Mammary epithelial cell (primary cell): ENCODE results near the gene RHOF.

Experiments used
- CTCF ChIP-seq, 2 donors: IDR thresholded peaks in 1 of 2; conservative IDR thresholded peaks in 1 of 2; 2 replicates each; pipeline ENCODE4 v1.5.1; 2011 to 2012; ENCODE audit warnings: inconsistent platforms in 2 of 2, low read length in 2 of 2, mild to moderate bottlenecking in 2 of 2, control low read depth in 1 of 2, low read depth in 1 of 2; ENCODE audit not compliant: insufficient read depth in 1 of 2; ENCODE audit errors: extremely low read depth in 1 of 2
- EZH2 ChIP-seq: IDR thresholded peaks from 2 replicates; pipeline ENCODE4 v1.6.1; 2012; ENCODE audit warnings: low read length, inconsistent platforms, borderline replicate concordance

DNA sequence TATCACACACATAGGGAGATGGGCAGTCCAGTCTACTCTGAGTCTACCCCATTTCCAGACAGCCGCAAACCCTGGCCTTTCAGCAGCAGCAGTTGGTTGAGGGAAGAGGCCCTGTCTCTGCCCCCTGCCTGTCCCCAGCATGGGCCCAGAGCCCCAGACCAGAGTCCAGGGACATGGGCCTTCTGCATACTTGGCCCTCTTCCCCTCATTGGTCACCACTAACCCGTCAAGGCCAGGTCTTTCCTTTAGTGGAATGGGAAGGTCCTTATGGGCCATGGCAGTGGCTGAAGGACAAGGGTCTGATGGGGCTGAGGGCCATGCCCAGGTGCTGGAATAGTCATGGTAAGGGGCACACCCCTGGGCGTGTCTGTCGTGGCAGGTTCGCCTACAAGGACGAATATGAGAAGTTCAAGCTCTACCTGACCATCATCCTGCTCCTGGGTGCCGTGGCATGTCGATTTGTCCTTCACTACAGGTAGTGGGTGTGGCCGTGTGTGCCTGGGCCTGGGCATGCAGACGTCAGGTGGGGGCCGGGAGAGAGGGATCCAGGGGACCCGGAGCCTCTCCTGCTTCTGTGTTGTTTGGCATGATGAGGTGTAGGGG lies 41.6 kb downstream of the RHOF start:
- TF ChIP-seq CTCF (conservative IDR thresholded peaks at IDR 0.05 in 1 of 2, IDR thresholded peaks at IDR 0.05 in 1 of 2; ENCODE audit: extremely low read depth in 1 of 2, insufficient read depth in 1 of 2, low read depth in 1 of 2, low read length in 2 of 2), result no peak
- no peak for TF ChIP-seq EZH2
